ENCODE data around the gene PRPF4. TPM values are rescaled to one million over a fixed set of nuclear protein-coding genes. Genes with fewer than 3 reads are reported as not detected.

PRPF4 gene
- total RNA-seq, 2 donors from 2014 or later: 35.7 to 36.0 TPM

DNA sequence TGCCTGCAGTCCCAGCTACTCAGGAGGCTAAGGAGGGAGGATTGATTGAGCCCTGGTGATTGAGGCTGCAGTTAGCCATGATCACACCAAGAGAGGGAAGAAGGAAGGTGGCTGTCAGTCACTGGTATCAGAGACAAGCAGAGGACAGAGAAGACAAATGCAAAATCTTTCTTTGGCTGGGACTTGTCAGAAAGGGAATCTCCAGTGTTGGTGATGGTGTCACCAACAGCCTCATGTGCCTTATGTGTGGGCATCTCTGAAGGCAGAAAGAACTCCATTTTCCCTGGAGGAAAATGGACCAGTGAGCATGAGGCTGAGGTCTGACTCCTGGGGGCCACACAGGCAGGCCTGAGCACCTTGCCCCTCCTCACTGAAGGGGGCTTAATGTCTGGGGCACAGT lies 39.8 kb downstream of the PRPF4 start:
- H3K27ac ChIP-seq (ENCODE audit: low read depth, low read length): no peak overlapping the region
- H3K9me3 Mint-ChIP-seq: no peaks in the 10 kb centered on the region
- H3K9ac ChIP-seq (ENCODE audit: extremely low read depth, low read length, poor library complexity, severe bottlenecking): no peak overlapping the region
- H3K4me1 ChIP-seq (ENCODE audit: control insufficient read depth, insufficient read depth, low read length): no peaks in the 10 kb centered on the region
- no peaks in the 10 kb centered on the region for H3K36me3 ChIP-seq (ENCODE audit: control insufficient read depth, insufficient read depth, low read length)
- H3K4me3 Mint-ChIP-seq: no peak overlapping the region
- no peak for TF ChIP-seq CTCF (conservative IDR thresholded peaks at IDR 0.05)
- no peaks in the 10 kb centered on the region for H3K4me1 Mint-ChIP-seq
- H3K4me3 ChIP-seq (ENCODE audit: low read length): no peak overlapping the region
- no peak overlapping the region for H3K27ac Mint-ChIP-seq
- no peaks in the 10 kb centered on the region for H3K36me3 Mint-ChIP-seq (ENCODE audit: low read depth)
- no peaks in the 10 kb centered on the region for H3K27me3 Mint-ChIP-seq (ENCODE audit: insufficient read depth)
- no peaks in the 10 kb centered on the region for H3K27me3 ChIP-seq (ENCODE audit: control insufficient read depth, insufficient read depth, low read length, poor library complexity, severe bottlenecking)
- peak; percentile 8 for DNase-seq
- H3K9me3 ChIP-seq (ENCODE audit: control insufficient read depth, low read length): no peaks in the 10 kb centered on the region

- Histone ChIP-seq H3K4me1 (ENCODE audit: control insufficient read depth, insufficient read depth, low read length) (peaks cover 2% of the 10 kb centered on the region), H3K27me3 (ENCODE audit: control insufficient read depth, insufficient read depth, low read length, poor library complexity, severe bottlenecking) (no peaks in the 10 kb centered on the region), H3K36me3 (ENCODE audit: control insufficient read depth, insufficient read depth, low read length) (no peaks in the 10 kb centered on the region), H3K27ac (ENCODE audit: low read depth, low read length) (no peak overlapping the region), H3K9me3 (ENCODE audit: control insufficient read depth, low read length) (no peaks in the 10 kb centered on the region), H3K4me3 (ENCODE audit: low read length) (no peak overlapping the region), H3K9ac (ENCODE audit: extremely low read depth, low read length, poor library complexity, severe bottlenecking) (no peak overlapping the region)
- Mint-ChIP-seq H3K4me3 (no peak overlapping the region), H3K36me3 (ENCODE audit: low read depth) (no peaks in the 10 kb centered on the region), H3K27me3 (ENCODE audit: insufficient read depth) (no peaks in the 10 kb centered on the region), H3K9me3 (no peaks in the 10 kb centered on the region), H3K27ac (no peak overlapping the region), H3K4me1 (no peaks in the 10 kb centered on the region)
- DNase-seq: peak; percentile 13
- 91% methylated on average over 4 of the region's 4 CpGs for WGBS, 2 experiments (ENCODE audit: insufficient coverage in 1 of 2, insufficient read length in 1 of 2)
- TF ChIP-seq CTCF (conservative IDR thresholded peaks at IDR 0.05): no peak
Observed at GRCh38 chr9:113316030-113316429, 40.6 kb downstream of the PRPF4 start.

DNA sequence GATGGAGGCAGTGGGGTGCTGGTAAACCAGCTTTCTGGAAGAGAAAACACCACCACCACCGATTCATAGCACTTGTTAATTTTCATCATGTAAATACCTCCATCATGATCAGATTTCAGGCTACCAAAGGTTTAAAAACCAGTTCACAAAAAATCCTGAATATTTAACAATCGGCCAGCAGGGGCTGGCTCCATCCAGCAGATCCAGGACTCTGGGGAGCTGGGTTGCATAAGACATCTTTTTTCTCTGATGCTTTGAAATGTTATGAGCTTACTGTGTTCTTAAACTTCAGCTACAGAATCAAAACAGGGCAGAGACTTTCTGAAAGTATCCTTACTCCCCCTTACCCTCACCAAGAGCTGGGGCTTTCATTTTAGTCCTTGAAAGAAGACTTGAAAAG lies 42.3 kb downstream of the PRPF4 start:
- Histone ChIP-seq H3K27me3 (ENCODE audit: control insufficient read depth, insufficient read depth, low read length, poor library complexity, severe bottlenecking) (no peaks in the 10 kb centered on the region), H3K4me1 (ENCODE audit: control insufficient read depth, insufficient read depth, low read length) (peaks cover 8% of the 10 kb centered on the region), H3K4me3 (ENCODE audit: low read length) (no peak overlapping the region), H3K27ac (ENCODE audit: low read depth, low read length) (no peak overlapping the region), H3K36me3 (ENCODE audit: control insufficient read depth, insufficient read depth, low read length) (no peaks in the 10 kb centered on the region), H3K9ac (ENCODE audit: extremely low read depth, low read length, poor library complexity, severe bottlenecking) (no peak overlapping the region), H3K9me3 (ENCODE audit: control insufficient read depth, low read length) (no peaks in the 10 kb centered on the region)
- Mint-ChIP-seq H3K4me1 (peaks cover 3% of the 10 kb centered on the region), H3K36me3 (ENCODE audit: low read depth) (no peaks in the 10 kb centered on the region), H3K9me3 (no peaks in the 10 kb centered on the region), H3K27me3 (ENCODE audit: insufficient read depth) (no peaks in the 10 kb centered on the region), H3K27ac (no peak overlapping the region), H3K4me3 (no peak overlapping the region)
- 87% methylated on average over 2 of the region's 2 CpGs; no CpG with 5 or more reads in 1 of the 2 experiments for WGBS, 2 experiments (ENCODE audit: insufficient coverage in 1 of 2, insufficient read length in 1 of 2)
- TF ChIP-seq CTCF (conservative IDR thresholded peaks at IDR 0.05): peak; percentile 62
- peak; percentile 24 for DNase-seq
